GM19452 (cell line): ENCODE results near the gene ARHGEF11.
"Not testable (repeated sequence)": the region's sequence is repeated elsewhere in the genome, so short reads cannot be mapped to it uniquely, and the experiment has no call there.

ENCODE experiments used
- ATAC-seq: cut with Tn5 transposase; IDR thresholded peaks from one replicate; pipeline ENCODE4 v1.9.1; 2021; ENCODE audit not compliant: unreplicated experiment

Gene ARHGEF11

DNA sequence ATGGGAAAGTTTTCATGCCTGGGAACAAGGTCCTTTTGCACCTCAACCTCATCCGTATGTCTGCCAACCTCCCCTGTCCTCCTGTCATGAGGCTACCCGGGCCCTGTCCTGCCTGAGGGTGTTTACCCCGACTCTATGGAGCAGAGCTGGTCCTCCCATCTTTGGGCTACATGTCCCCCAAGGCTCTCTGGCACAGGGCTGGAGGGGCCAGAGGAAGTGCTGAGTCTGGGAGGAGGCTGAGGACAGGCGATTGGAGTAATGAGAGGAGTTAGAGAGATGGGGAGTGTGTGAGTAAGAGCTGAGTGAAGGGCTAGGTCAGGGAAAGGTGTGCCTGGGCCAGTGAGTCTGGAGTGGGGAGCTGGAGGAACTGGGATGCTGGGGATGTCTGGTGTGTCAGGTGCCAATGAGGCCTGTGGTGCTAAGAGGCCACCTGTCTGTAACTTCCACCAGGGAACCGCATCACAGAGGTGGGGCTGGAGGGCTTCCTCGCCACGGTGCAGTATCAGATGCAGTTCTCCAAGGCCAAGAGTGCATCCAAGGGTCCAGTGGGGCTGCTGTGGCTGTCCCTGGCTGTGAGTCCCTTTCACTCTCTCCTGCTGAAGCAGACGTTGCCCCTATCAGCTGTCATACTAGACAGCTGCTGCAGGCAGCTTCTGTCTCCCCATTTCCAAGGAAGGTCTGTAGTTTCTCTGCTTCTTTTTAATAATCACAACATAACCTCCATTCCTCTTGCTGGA is 113.4 kb downstream of the ARHGEF11 start:
- no peak for ATAC-seq

DNA sequence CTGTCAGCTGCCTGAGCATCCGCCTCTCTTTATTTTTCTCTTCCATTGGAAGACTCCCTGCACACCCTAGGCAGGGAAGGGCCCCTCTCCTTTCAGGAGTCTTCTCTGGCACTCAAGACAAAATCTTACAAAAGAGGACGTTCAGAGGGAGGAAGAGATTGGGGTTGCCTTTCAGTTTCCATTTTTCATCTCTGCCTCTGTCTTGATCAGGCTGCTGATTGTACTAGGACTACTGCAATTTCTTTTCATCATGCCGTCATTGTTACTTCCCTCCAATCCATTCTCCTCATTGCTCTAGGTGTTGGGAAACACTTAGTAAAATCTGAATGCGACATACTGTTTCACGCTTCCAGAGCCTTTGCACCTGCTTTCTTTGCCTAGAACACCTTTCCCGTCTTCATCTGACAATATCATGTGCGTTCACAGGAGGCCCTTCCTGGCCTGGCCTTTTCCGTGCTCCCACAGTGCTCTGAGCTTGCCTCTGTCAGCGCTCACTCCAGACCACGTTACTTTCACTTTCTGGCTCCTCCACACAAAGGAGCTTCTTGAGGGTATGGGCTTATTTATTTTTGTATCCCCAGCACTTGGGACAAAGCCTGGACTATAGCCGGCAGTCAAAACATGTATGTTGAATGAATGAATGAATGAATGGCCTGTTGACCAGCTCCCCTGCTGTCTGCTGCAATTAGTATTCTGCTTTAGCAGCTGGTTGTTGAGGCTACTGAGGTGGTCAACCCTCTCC is 114.2 kb downstream of the ARHGEF11 start:
- ATAC-seq = no peak

DNA sequence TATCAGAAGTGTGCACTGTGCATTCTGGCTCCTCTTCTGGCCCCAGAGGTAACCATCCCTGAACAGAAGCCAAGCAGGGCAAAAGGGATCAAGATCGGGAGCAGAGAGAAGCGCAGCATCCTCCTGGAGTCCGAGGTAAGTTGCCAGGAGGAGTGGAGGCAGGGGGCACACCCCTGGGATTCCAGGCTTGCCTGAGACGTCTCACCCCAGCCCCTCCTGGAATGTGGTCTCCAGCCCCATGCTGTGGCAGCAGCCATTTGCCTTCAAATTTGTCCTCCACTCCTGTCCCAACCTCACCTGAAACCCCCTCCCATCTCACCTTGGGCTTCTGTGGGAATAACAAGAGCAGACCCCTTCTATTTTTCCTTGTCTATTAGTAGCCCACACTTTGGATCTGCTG is 115.1 kb downstream of the ARHGEF11 start:
- no peak for ATAC-seq

DNA sequence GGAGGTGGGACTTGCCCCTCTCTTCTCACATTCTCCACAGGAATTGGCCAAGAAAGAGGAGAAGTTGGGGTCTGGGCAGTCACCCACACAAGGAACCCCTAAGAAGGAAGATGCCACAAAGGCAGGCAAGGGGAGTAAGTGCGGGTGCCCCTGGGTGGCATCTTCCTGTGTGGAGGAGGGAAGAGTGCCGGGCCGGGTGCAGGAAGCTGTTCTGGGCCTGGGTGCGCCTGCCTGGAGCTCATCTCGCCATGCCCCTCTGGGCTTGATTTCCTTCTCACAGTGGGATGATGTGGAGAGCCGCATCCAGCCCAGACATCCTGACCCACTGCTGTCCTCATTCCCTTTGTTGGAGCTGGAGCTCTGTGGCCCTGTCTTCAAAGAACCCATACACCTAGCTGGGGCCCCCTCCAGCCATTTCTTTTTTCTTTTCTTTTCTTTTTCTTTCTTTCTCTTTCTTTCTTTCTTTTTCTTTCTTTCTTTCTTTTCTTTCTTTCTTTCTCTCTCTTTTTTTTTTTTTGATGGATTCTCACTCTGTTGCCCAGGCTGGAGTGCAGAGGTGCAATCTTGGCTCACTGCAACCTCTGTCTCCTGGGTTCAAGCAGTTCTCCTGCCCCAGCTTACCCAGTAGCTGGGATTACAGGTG is 115.8 kb downstream of the ARHGEF11 start:
- no peak for ATAC-seq

DNA sequence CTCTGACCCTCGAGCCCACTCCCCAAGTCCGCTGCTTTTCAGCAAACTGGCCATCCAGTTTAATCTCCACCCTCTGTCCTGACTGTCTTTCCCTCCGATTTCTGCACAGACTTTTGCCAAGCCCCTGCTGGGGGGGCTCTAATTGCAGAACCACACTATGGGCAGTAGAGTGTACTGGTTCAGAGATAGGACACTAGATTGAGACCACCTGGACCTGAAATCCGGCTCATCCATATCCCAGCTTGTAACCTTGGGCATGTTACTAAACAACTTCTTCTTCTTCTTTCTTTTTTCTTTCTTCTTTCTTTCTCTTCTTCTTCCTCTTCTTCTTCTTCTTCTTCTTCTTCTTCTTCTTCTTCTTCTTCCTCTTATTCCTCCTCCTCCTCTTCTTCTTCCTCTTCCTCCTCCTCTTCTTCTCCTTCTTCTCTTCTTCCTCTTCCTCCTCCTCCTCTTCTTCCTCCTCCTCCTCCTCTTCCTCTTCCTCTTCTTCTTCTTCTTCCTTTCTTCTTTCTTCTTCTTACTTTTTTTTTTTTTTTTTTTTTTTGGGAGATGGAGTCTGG is 117.4 kb downstream of the ARHGEF11 start:
- ATAC-seq = no peak

DNA sequence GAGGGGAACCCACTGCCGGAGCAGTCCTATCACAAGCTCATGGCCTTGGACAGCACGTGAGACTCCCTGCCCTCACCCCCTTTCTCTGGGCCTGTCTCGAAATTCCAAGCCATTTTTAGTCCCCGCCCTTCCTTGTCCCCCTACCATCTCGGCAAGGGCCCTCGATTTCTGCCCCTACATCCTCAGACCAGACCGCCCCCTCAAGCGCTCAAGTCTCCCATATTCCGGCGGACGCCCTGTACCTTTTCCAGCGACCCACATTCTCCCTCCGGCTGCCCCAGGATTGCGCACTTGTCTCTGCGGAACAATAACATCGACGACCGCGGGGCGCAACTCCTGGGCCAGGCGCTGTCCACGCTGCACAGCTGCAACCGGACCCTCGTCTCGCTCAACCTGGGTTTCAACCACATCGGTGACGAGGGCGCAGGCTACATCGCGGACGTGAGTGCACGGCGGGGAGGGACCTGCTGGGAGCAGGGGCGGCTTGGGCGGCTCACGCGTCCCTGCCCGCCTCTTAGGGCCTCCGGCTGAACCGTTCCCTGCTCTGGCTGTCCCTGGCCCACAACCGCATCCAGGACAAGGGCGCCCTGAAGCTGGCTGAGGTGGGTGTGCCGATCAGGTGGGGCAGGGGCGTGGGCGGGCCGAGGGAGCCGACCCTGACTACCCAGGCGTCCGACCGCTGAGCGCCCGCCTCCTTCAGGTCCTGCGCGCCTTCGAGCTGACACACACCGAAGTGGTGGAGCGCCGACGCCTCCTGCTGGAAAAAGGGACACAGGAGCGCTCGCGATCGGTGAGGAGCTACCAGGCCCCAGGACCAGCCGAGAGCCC is 118.1 kb downstream of the ARHGEF11 start:
- no peak for ATAC-seq

DNA sequence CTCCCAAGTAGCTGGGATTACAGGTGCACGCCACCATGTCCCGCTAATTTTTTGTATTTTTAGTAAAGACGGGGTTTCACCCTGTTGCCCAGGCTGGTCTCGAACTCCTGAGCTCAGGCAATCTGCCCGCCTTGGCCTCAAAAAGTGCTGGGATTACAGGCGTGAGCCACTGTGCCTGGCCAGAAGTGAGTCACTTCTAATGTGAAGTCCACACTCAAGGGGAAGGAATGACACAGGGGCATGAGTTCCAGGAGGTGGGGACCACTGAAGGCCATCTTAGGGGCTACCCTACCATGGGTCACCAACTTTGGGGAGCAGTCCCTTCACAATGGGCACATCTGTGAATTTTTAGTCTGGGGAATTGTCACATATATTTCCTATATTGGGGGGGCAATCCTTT is 118.8 kb downstream of the ARHGEF11 start:
- ATAC-seq = not testable (repeated sequence)

DNA sequence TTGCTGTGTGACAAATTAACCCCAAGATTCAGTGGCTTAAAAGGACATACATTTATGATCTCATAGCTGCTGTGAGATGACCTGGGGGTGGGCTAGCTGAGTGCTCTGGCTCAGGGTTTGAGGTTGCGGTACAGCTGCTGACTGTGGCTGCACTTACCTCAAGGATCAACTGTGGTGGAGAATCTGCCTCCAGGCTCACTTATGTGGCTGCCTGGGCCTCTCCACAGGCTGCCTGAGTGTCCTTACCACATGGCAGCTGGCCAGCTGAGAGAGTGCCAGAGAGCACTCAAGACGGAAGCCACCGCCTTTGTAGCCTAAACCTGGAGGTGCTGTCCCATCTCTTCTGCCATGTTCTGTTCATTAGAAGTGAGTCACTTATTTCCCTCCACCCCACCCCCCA is 119.4 kb downstream of the ARHGEF11 start:
- ATAC-seq = no peak

DNA sequence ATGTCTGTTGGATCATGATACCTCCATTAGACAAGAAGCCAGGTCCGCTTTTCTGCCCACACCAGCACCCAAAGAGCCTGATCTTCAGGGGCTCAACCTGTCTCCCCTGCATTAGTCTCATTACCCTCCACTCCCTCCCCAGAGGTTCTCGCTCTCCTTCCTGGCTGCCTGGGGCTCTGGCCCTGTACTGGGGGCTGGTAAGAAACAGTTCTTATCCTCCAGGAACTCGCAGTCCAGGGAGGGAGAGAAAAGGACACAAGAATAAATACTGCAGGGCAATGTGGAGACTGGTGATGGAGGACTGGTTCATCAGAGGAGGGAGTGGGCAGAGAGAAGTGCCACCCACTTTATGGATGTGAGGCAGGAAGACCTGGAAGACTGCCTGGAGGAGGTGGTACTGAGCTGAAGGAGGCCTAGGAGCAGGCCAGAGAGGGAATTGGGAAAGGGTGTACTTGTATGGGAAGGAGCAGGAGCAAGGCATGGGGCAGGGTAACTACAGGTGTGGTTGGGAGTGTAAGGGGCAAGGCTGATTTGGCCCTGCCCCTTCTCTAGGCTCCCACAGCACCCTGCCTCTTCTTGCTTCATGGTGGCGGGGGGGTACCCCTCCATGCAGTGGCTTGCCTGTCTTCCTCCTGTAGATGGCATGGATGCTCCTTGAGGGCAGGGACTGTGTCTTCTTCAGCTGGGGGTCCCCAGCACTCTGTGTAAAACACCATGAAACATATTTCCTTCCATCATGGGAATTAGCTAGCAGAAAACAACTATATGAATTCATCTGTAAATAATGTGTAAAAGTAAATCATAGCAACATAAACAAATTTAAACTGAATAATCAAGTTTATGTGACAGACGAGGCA is 120.2 kb downstream of the ARHGEF11 start:
- no peak for ATAC-seq

DNA sequence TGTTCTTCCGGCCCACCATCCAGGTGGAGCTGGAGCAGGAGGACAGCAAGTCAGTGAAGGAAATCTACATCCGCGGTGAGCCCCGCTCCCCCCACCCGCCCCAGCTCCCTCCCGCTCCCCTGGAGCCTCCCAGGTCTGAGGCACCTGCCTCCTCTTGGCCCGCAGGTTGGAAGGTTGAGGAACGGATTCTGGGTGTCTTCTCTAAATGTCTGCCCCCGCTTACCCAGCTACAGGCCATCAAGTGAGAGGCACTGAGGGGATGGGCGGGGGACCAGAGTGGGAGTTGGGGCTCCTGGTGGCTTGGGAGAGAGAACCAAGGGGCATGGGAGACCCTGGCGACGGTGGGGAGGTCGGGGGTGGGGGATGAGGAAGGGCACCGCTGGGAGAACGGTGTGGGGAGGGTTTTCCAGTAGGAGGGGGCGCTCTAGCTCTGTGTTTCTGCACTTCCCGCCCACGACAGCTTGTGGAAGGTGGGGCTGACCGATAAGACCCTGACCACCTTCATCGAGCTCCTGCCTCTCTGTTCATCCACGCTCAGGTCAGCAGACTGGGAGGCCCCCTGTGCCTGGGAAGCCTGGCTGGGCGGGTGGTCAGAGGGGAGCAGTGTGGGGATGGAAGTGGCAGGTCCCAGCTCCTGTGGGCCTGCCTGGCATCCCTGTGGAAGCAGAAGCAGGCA is 120.9 kb downstream of the ARHGEF11 start:
- ATAC-seq = no peak

DNA sequence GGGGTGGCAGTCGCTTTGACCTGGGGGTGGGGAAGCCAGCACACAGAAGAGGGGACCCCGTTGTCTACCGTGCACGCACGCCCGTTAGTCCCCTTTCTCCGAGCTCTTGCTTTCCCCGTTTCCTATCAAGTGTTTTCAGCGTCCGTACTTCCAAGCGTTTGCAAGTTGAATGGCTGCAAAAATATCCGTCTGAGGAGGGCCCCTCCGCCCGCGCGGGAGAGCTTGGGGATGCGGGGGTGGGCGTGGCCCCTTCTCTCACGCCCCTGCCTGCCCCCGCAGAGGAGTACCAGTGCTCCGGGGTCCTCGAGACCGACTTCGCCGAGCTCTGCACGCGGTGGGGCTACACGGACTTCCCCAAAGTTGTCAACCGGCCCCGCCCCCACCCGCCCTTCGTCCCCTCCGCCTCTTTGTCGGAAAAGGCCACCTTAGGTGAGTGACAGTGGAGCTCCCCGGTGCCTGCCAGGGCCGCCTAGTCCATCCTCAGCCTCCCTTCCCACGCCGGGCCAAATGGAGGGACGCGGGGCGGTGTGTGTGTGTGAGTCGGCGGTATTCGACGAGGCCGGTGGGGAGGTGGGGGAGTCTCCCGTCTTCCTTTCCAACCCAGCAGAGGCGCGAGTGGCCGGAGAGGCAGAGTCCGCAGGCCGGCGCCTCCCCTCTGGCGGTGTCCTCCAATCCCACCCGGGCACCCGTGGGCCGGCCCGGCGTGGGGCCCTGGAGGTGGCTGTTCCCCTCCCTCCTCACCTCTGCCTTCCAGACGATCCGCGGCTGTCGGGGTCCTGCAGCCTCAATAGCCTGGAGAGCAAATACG is 121.7 kb downstream of the ARHGEF11 start:
- no peak for ATAC-seq

DNA sequence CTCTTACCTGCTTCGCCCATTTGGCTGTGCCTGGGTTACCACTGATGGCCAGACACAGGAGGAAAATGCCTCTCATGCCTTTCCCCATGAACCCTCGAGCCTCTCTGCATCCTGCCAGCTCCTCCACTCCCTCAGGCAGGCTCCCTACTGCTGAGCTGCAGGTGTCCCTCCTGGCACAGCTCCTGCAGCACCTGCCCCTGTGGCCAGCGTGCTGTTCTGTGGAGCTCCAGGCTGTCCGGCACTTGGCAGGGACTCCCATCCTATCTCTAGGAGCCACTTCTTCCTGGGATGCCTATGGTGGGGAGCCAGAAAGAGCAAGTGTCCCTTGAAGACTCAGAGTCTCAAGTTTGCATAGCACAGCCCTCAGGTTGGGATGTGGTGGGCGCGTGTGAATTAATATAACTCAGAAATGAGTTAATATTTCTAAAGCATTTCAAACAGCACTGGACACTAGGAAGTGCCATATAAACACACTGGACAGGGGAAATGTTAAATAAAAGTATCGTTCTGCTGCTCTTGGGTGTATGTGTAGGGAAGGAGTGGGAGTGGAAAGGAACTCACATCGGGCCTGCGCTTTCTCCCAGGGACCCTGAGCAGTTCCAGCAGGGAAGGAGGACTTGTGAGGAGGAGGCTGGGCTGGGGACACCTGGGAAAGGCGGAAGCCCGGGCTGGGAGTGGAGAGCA is 122.4 kb downstream of the ARHGEF11 start:
- no peak for ATAC-seq

DNA sequence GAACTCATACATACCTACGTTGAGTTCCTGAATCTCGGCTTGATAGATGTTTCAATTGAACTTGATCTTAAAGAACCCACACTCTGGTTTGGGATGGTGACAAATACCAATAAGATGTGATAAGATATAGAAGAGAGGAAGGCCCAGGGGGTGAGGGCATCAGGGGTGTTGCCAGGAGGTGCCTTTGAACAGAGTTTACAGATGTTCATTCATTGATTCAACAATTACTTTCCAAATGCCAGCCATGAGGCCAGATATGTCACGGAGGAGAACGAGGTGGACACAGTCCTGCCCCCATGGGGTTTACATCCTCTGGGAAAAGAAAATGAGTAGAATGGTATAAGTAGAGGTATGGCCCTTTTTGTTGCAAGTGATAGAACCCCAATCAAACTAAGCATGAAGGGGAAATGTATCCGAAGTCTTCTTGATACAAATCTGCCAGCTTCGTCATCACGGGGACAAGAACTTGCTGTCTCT is 124.5 kb downstream of the ARHGEF11 start:
- no peak for ATAC-seq

DNA sequence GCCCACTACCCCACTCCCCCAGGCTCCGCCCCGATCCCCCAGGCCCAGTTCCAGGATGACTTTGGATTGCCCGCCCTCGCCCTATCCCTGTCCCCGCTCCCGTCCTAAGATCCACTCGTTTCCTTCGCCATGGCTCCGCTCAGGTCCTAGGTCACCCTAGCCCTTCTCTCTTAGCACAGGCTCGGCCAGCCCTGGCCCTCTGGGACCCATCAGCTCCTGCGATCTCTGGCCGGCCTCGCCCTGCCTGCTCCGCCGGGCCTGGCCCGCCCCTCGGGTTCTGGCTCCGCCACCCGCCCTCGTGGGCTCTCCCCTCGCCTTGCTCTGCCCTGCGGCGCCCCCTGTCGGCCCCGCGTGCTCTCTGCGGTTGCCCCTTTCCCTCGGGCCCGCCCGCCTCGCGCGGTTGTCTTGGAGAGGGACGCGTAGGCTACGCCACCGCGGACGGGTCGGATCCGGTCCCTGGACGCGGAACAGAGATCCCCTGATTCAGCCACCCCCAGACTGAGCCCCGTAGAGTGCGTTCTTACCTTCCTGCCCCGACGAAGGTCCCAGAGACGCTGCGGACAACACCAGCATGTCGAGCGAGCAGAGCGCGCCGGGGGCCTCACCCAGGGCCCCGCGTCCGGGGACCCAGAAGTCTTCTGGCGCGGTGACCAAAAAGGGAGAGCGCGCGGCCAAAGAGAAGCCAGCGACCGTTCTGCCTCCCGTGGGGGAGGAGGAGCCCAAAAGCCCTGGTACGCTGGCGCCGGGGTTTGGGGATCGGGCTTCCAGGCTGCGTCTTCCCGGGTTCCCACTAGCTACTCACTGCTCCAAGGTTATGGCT is 125.1 kb downstream of the ARHGEF11 start, which contains the start of gene LRRC71:
Gene LRRC71, plus strand, starts transcription at position 400 of the 820 bp plus-strand sequence. Its CDS starts 172 bp downstream, at position 572.
- ATAC-seq = no peak

DNA sequence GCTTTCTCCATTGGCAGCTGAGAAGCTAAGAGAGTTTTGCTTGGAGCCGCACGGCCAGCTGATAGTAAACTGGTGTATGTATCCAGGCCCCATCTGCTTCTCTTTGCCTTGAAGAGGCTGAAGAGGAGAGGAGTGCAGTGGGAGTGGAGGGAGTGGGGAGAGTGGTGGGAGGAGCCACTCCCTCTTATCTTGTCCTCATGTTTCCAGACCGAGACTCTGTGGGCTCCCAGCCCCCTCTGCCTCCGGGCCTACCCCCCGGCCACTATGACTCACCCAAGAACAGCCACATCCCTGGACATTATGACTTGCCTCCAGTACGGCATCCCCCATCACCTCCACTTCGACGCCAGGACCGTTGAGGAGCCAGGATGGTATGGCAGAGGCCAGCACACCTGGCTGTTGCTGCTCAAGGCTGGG is 131.1 kb downstream of the ARHGEF11 start:
- ATAC-seq = no peak

DNA sequence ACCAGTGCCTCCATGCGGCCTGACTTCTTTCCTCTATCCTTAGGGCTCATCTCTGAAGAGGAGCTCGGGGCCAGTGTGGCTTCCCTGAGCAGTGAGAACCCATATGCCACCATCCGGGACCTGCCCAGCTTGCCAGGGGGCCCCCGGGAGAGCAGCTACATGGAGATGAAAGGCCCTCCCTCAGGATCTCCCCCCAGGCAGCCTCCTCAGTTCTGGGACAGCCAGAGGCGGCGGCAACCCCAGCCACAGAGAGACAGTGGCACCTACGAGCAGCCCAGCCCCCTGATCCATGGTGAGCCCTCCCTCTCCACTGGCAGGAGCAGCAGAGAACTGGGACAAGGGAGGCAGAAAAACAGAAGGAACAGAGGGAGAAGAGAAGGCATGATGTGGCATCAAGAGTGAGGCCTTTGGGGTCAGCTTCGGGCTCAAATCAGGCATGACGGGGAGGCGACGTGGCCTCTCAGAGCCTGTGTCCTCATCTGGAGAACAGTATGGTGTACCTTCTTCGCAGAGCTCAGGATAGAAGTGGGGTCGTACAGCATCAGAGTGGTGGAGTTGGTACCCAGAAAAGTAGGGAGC is 131.6 kb downstream of the ARHGEF11 start:
- no peak for ATAC-seq
